Parathyroid adenoma (tissue), 2 donors: ENCODE data around the gene B3GALNT2.

Source experiments
- H2AFZ ChIP-seq: fragments of 300-600 bp; sonication (generic); one replicate; pipeline ENCODE4 v1.7.0; 2017; ENCODE audit warnings: antibody characterized with exemption, mild to moderate bottlenecking
- H3K27ac ChIP-seq: fragments of 300-600 bp; sonication (generic); one replicate; pipeline ENCODE4 v1.7.0; 2017
- H3K27me3 ChIP-seq: fragments of 300-600 bp; sonication (generic); one replicate; pipeline ENCODE4 v1.7.0; 2017; ENCODE audit warnings: low read length; ENCODE audit not compliant: control insufficient read depth, insufficient read depth
- H3K36me3 ChIP-seq: fragments of 300-600 bp; sonication (generic); one replicate; pipeline ENCODE4 v1.7.0; 2017; ENCODE audit warnings: low read length; ENCODE audit not compliant: control insufficient read depth, insufficient read depth
- H3K4me1 ChIP-seq: fragments of 300-600 bp; sonication (generic); one replicate; pipeline ENCODE4 v1.7.0; 2017; ENCODE audit warnings: control low read depth
- H3K4me2 ChIP-seq: fragments of 300-600 bp; sonication (generic); one replicate; pipeline ENCODE4 v1.7.0; 2017; ENCODE audit warnings: low read length
- H3K4me3 ChIP-seq: fragments of 300-600 bp; sonication (generic); one replicate; pipeline ENCODE4 v1.7.0; 2017; ENCODE audit warnings: low read depth, low read length
- H3K79me2 ChIP-seq: fragments of 300-600 bp; sonication (generic); one replicate; pipeline ENCODE4 v1.7.0; 2017; ENCODE audit warnings: control low read depth
- H3K9ac ChIP-seq: fragments of 300-600 bp; sonication (generic); one replicate; pipeline ENCODE4 v1.7.0; 2017; ENCODE audit warnings: mild to moderate bottlenecking
- H3K9me3 ChIP-seq: fragments of 300-600 bp; sonication (generic); one replicate; pipeline ENCODE4 v1.7.0; 2017; ENCODE audit warnings: low read length; ENCODE audit not compliant: control insufficient read depth
- TF ChIP-seq, protein P1 (sequence below): fragments of 300-600 bp; sonication (generic); IDR thresholded peaks from one replicate; pipeline ENCODE4 v1.7.0; 2017; ENCODE audit warnings: antibody characterized with exemption, mild to moderate bottlenecking
- donor health status: primary hyperparathyroidism.

Gene B3GALNT2

DNA sequence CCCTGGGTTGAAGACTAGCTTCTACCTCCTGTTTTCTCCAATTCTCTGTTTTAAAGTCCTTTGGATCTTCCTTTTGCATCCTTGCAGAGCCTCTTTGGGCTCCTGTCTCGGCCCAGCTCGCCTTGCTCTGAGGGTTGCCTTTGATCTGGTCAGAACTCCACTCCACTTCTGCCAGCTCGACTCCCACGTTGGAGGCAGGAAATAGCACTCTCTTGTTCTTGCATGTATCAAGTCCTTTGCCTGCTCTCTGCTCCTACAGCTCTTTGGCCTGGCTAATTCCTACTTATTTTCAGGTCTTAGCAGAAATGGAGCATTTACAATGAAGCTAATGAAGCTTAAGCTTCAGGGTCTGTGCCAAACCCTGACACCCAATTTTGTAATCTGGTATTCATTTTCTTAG lies 21.1 kb upstream of the B3GALNT2 start:
- Histone ChIP-seq H2AFZ (no peak overlapping the region), H3K9me3 (no peaks in the 10 kb centered on the region), H3K4me1 (no peaks in the 10 kb centered on the region), H3K4me3 (no peak overlapping the region), H3K4me2 (no peak overlapping the region), H3K27ac (no peak overlapping the region), H3K79me2 (no peaks in the 10 kb centered on the region), H3K9ac (no peak overlapping the region), H3K27me3 (no peaks in the 10 kb centered on the region), H3K36me3 (no peaks in the 10 kb centered on the region)
- TF ChIP-seq, protein P1, sequence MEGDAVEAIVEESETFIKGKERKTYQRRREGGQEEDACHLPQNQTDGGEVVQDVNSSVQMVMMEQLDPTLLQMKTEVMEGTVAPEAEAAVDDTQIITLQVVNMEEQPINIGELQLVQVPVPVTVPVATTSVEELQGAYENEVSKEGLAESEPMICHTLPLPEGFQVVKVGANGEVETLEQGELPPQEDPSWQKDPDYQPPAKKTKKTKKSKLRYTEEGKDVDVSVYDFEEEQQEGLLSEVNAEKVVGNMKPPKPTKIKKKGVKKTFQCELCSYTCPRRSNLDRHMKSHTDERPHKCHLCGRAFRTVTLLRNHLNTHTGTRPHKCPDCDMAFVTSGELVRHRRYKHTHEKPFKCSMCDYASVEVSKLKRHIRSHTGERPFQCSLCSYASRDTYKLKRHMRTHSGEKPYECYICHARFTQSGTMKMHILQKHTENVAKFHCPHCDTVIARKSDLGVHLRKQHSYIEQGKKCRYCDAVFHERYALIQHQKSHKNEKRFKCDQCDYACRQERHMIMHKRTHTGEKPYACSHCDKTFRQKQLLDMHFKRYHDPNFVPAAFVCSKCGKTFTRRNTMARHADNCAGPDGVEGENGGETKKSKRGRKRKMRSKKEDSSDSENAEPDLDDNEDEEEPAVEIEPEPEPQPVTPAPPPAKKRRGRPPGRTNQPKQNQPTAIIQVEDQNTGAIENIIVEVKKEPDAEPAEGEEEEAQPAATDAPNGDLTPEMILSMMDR, result no peak

DNA sequence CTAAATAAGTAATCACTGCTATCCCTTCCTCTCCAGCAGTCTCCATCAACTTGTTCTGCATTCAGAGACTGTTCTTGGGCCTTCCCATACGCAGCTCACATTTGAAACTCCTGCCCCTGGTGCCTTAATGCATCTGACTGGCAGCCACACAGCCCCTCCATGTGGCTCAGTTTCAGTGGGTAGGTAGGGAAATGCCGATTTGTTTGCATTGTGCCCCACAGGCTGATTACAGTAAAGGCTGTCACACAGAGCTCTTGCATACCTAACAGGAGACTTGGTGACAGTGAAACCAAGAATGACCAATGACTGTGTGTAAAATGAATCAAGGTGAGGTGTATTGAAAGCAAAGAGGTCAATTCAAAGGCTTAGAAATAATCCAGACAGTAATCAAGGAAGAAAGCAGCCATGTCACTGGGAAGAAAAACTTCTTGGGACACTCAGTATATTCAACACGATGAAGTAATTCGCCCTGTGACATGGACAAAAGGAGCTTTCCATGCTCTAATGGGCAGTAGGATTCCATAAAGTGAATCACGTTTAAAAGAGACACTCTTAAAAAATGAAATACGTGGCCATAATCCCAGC lies 12.7 kb upstream of the B3GALNT2 start:
- Histone ChIP-seq H3K4me3 (no peak overlapping the region), H3K9ac (no peak overlapping the region), H2AFZ (no peak overlapping the region), H3K27me3 (no peaks in the 10 kb centered on the region), H3K79me2 (no peaks in the 10 kb centered on the region), H3K4me1 (no peaks in the 10 kb centered on the region), H3K4me2 (no peak overlapping the region), H3K27ac (no peak overlapping the region), H3K36me3 (no peaks in the 10 kb centered on the region), H3K9me3 (no peaks in the 10 kb centered on the region)
- TF ChIP-seq, protein P1, result no peak

DNA sequence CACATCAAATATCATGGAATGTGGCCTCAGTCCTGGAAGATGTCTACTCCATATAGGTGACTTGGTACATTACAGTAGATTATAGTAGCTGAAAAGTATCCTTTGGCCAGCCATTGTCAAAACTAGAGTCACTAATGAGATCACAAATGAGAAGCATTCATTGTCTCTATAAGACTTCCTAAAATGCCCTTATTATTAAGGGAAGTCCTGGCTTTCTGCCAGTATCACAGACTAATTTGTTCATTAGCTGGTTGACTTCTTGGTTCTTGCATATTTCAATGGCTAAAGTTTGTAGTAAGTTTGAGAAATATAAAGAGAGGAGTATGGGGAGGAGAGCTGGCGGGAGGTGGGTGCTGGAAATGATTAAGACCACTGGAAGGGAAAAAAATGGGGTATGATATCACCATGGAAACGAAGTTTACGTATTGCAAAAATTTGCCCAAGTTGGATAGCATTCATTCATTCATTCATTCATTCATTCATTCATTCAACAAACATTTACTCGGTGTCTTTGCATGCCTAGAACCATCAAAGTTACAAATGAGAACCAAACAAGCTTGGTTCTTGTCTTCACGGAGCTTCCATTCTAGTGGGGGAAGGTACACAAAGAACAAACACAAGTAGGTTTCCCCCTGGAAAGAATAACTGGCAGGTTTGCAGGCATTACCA lies 11.7 kb upstream of the B3GALNT2 start:
- Histone ChIP-seq H3K27me3 (no peaks in the 10 kb centered on the region), H3K27ac (no peak overlapping the region), H2AFZ (no peak overlapping the region), H3K4me3 (no peak overlapping the region), H3K79me2 (no peaks in the 10 kb centered on the region), H3K9me3 (no peaks in the 10 kb centered on the region), H3K4me2 (no peak overlapping the region), H3K36me3 (no peaks in the 10 kb centered on the region), H3K9ac (no peak overlapping the region), H3K4me1 (no peaks in the 10 kb centered on the region)
- TF ChIP-seq, protein P1, result no peak

DNA sequence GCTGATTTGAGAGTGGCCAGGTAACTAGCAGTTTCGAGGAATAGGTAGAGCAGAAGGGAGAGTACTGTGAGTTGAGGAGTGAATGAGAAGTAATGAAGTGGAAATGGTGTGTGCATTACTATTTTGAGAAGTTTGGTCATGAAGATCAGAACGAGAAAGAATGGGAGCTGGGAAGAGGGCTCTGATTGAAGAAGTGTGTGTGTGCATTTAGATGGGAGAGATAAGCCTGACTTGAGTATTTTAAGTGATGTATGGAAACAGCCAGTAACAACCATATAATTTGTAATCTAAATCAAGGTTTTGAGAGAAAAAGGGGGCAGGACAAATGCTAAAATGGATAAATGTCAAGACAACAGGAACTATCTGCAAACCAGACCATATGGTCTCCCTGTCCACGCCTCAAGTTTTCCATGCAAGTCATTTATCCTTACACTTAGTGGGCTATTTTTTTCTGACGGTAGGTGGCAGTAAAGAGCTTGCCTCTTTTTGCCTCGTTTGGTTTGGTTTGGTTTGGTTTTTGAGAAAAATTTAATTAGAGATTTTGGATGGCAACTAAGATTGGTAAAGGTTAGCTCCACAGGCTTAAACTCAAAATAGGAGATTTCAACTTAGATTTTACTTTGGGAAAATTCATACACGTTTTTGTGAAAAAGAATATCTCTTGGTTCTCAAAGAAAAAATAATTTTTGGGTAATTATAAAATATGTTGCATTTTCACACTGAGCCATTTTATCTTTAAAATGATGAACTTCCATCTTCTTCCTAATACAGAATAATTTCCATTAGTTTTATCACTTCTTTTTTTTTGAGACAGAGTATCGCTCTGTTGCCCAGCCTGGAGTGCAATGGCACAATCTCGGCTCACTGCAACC lies 9.5 kb upstream of the B3GALNT2 start:
- Histone ChIP-seq H3K4me2 (no peak overlapping the region), H3K9ac (no peak overlapping the region), H3K4me1 (no peaks in the 10 kb centered on the region), H3K36me3 (no peaks in the 10 kb centered on the region), H3K27ac (no peak overlapping the region), H2AFZ (no peak overlapping the region), H3K4me3 (no peak overlapping the region), H3K27me3 (no peaks in the 10 kb centered on the region), H3K79me2 (no peaks in the 10 kb centered on the region), H3K9me3 (no peaks in the 10 kb centered on the region)
- TF ChIP-seq, protein P1, result peak; percentile 84
